ENCODE measurements around the gene BCR. TPM values are rescaled to one million over a fixed set of nuclear protein-coding genes. Genes with fewer than 3 reads are reported as not detected.

The BCR gene
- total RNA-seq, 4 donors from 2014 or later, result 36.9 to 514 (median 91.0) TPM

DNA sequence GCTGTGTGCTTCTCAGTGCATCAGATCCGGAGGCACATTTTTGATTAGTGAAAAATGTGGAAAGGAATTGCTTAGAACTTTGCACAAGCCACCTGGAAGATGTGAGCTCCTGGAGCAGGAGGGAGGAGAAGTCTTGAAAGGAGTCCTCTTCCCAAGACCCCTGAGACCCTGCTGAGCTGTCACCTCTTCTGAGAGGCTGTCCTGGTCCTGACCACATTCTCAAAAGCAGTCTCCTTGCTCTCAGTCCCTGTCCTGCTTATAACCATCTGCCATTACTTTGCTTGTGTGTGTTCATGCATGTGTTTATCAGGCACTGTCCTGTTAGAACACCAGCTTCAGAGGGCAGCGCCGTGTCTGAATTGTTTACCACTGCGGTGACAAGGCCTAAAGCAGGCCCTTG, 86.5 kb downstream of the BCR start:
- in situ Hi-C loops (cut with MboI; ENCODE audit: low pct_ligation_motif_present in 1 of 4, low pct_unique_long_range_greater_than_20kb in 1 of 4, low sequenced_read_pairs in 3 of 4) (no loop called here), intact Hi-C loops (cut with DNase I; ENCODE audit: low total_unique reads) (loop anchor here (1.0 kb wide), 1 partner anchor 32 kb away; no protein-coding TSS in a partner anchor)
- H3K4me3 ChIP-seq, result no peak overlapping the region
- no peaks in the 10 kb centered on the region for H3K4me1 ChIP-seq
- DNase-seq, result no peak
- H3K36me3 ChIP-seq, result peaks cover 0 to 7% (median 2%) of the 10 kb centered on the region in 4 donors
- H3K9me3 ChIP-seq, result no peaks in the 10 kb centered on the region
- 92% methylated on average over 4 of the region's 4 CpGs; no CpG with 5 or more reads in 1 of the 2 donors for WGBS, 2 donors (ENCODE audit: low coverage in 1 of 2)
- no peak overlapping the region for H3K27ac ChIP-seq
- H3K27me3 ChIP-seq, result no peaks in the 10 kb centered on the region
- TF ChIP-seq CTCF (IDR thresholded peaks at IDR 0.05) (no peak), EP300 (IDR thresholded peaks at IDR 0.05; ENCODE audit: low read depth) (no peak)

- Histone ChIP-seq H3K36me3 (peaks cover 0 to 7% (median 0%) of the 10 kb centered on the region in 4 donors), H3K4me3 (no peak overlapping the region), H3K27ac (no peak overlapping the region), H3K4me1 (no peaks in the 10 kb centered on the region), H3K27me3 (no peaks in the 10 kb centered on the region), H3K9me3 (no peaks in the 10 kb centered on the region)
- intact Hi-C loops (cut with DNase I; ENCODE audit: low total_unique reads), result no loop called here
- TF ChIP-seq POLR2AphosphoS5 (IDR thresholded peaks at IDR 0.05), result no peak
- TF ChIP-seq CTCF (IDR thresholded peaks at IDR 0.05), result no peak
- TF ChIP-seq EP300 (IDR thresholded peaks at IDR 0.05; ENCODE audit: low read depth), result no peak
- TF ChIP-seq POLR2A (IDR thresholded peaks at IDR 0.05), result no peak
- 57 to 90% methylated on average over 1 to 11 of the region's 11 CpGs for WGBS, 2 donors (ENCODE audit: low coverage in 1 of 2)
- in situ Hi-C loops (cut with MboI; ENCODE audit: low pct_ligation_motif_present in 1 of 4, low pct_unique_long_range_greater_than_20kb in 1 of 4, low sequenced_read_pairs in 3 of 4), result no loop called here
- no peak for DNase-seq
Measured at GRCh38 chr22:23267226-23268043, 87.1 kb downstream of the BCR start.

DNA sequence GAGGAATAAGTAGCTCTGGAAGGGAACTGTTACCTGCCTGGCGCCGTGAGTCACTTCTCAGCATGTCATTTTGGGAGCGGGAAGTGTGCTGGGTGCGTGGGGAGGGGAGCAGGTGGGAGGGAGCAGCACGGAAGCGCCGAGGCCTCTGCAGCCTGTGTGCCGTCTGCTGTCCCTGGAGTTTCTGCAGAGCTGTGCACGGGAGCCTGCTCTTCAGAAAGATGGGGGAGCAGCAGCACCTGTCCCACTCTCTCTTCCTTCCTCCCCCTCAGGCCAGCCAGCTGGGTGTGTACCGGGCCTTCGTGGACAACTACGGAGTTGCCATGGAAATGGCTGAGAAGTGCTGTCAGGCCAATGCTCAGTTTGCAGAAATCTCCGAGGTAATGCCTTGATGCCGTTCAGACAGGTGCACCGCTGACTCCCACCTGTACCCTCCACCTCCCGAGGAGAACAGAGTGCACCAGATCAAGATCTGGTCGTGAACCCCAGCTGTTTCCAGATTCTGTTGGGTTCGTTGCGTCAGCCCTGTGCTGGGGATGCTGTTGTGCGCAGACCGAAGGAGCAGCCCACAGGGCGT, 87.9 kb downstream of the BCR start:
- TF ChIP-seq EP300 (IDR thresholded peaks at IDR 0.05; ENCODE audit: low read depth), result no peak
- TF ChIP-seq POLR2A (IDR thresholded peaks at IDR 0.05), result no peak
- no peak for TF ChIP-seq CTCF (IDR thresholded peaks at IDR 0.05)
- no peak for TF ChIP-seq POLR2AphosphoS5 (IDR thresholded peaks at IDR 0.05)
- Histone ChIP-seq H3K27ac (no peak overlapping the region), H3K27me3 (no peaks in the 10 kb centered on the region), H3K4me3 (no peak overlapping the region), H3K36me3 (peaks cover 0 to 12% (median 0%) of the 10 kb centered on the region in 4 donors), H3K4me1 (no peaks in the 10 kb centered on the region), H3K9me3 (no peaks in the 10 kb centered on the region)
- in situ Hi-C loops (cut with MboI; ENCODE audit: low pct_ligation_motif_present in 1 of 4, low pct_unique_long_range_greater_than_20kb in 1 of 4, low sequenced_read_pairs in 3 of 4) (no loop called here), intact Hi-C loops (cut with DNase I; ENCODE audit: low total_unique reads) (no loop called here)
- DNase-seq, result no peak
- 93% methylated on average over 22 of the region's 22 CpGs; no CpG with 5 or more reads in 1 of the 2 donors for WGBS, 2 donors (ENCODE audit: low coverage in 1 of 2)

DNA sequence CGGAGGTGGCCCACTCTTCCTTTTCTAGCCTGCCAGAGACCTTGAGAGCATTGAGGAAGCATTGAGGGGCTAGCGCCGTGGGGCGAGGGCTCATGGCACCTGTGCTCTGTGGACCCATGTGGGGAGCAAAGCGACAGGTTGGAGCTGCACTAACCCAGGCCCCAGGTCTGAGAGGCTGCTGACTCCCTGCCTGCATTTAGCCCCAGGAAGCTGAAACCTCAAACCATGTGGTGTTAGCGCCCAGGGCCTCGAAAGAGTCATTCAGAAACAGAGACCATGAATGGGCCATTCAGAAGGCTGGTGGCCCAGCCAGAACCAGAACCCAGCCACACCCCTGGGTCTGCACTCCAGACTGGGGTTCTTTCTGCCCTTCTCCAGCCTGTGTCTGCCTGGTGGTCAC, 88.6 kb downstream of the BCR start:
- DNase-seq, result no peak
- no peak for TF ChIP-seq POLR2AphosphoS5 (IDR thresholded peaks at IDR 0.05)
- TF ChIP-seq EP300 (IDR thresholded peaks at IDR 0.05; ENCODE audit: low read depth), result no peak
- TF ChIP-seq CTCF (IDR thresholded peaks at IDR 0.05), result no peak
- no peak for TF ChIP-seq POLR2A (IDR thresholded peaks at IDR 0.05)
- intact Hi-C loops (cut with DNase I; ENCODE audit: low total_unique reads) (no loop called here), in situ Hi-C loops (cut with MboI; ENCODE audit: low pct_ligation_motif_present in 1 of 4, low pct_unique_long_range_greater_than_20kb in 1 of 4, low sequenced_read_pairs in 3 of 4) (no loop called here)
- H3K4me3 ChIP-seq, result no peak overlapping the region
- no peaks in the 10 kb centered on the region for H3K9me3 ChIP-seq
- peaks cover 0 to 19% (median under 1%) of the 10 kb centered on the region in 4 donors for H3K36me3 ChIP-seq
- H3K27ac ChIP-seq, result no peak overlapping the region
- WGBS, 2 donors (ENCODE audit: low coverage in 1 of 2), result 92% methylated on average over 7 of the region's 7 CpGs; no CpG with 5 or more reads in 1 of the 2 donors
- H3K4me1 ChIP-seq, result no peaks in the 10 kb centered on the region
- no peaks in the 10 kb centered on the region for H3K27me3 ChIP-seq

All from transverse colon (tissue), 4 donors.